ENCODE measurements around the gene CAPS. TPM values are rescaled to one million over a fixed set of nuclear protein-coding genes. Genes with fewer than 3 reads are reported as not detected.
"Not testable (repeated sequence)": the region's sequence is repeated elsewhere in the genome, so short reads cannot be mapped to it uniquely, and the experiment has no call there.

Gene CAPS
- total RNA-seq, 1 donor = 10.6 TPM

GRCh38 chr19:5960005-5961001, 46.2 kb downstream of the CAPS start:
- no peaks in the 10 kb centered on the region for H3K27me3 ChIP-seq (ENCODE audit: insufficient read depth, low read length)
- H3K4me3 ChIP-seq (ENCODE audit: low read length) = no peak overlapping the region
- H3K4me1 ChIP-seq (ENCODE audit: insufficient read depth, low read length) = peaks cover 72% of the 10 kb centered on the region
- no peaks in the 10 kb centered on the region for H3K9me3 ChIP-seq (ENCODE audit: low read depth, low read length)

- H3K4me3 ChIP-seq (ENCODE audit: low read length) = not testable (repeated sequence)
- H3K4me1 ChIP-seq (ENCODE audit: insufficient read depth, low read length) = peaks cover 77% of the 10 kb centered on the region
These were observed 47.6 kb downstream of the CAPS start for GRCh38 chr19:5961641-5961968.

GRCh38 chr19:5961969-5962945, 48.2 kb downstream of the CAPS start:
- H3K9me3 ChIP-seq (ENCODE audit: low read depth, low read length) = no peaks in the 10 kb centered on the region

More at GRCh38 chr19:5961641-5961968, 47.6 kb downstream of the CAPS start:
- not testable (repeated sequence) for H3K9me3 ChIP-seq (ENCODE audit: low read depth, low read length); H3K27me3 ChIP-seq (ENCODE audit: insufficient read depth, low read length)

GRCh38 chr19:5963259-5963658, 49.2 kb downstream of the CAPS start:
- not testable (repeated sequence) for H3K9me3 ChIP-seq (ENCODE audit: low read depth, low read length); H3K27me3 ChIP-seq (ENCODE audit: insufficient read depth, low read length); H3K4me3 ChIP-seq (ENCODE audit: low read length)
- peaks cover 84% of the 10 kb centered on the region for H3K4me1 ChIP-seq (ENCODE audit: insufficient read depth, low read length)

More at GRCh38 chr19:5961969-5962945, 48.2 kb downstream of the CAPS start:
- Histone ChIP-seq H3K4me3 (ENCODE audit: low read length) (no peak overlapping the region), H3K27me3 (ENCODE audit: insufficient read depth, low read length) (no peaks in the 10 kb centered on the region), H3K4me1 (ENCODE audit: insufficient read depth, low read length) (peaks cover 75% of the 10 kb centered on the region)

- H3K9me3 ChIP-seq (ENCODE audit: low read depth, low read length) = no peaks in the 10 kb centered on the region
These were observed 49.8 kb downstream of the CAPS start for GRCh38 chr19:5963855-5964254.

GRCh38 chr19:5964816-5965565, 50.9 kb downstream of the CAPS start:
- Histone ChIP-seq H3K4me1 (ENCODE audit: insufficient read depth, low read length) (peaks cover 83% of the 10 kb centered on the region), H3K27me3 (ENCODE audit: insufficient read depth, low read length) (no peaks in the 10 kb centered on the region), H3K4me3 (ENCODE audit: low read length) (no peak overlapping the region), H3K9me3 (ENCODE audit: low read depth, low read length) (no peaks in the 10 kb centered on the region)

More at GRCh38 chr19:5963855-5964254, 49.8 kb downstream of the CAPS start:
- H3K27me3 ChIP-seq (ENCODE audit: insufficient read depth, low read length) = no peaks in the 10 kb centered on the region
- peaks cover 85% of the 10 kb centered on the region for H3K4me1 ChIP-seq (ENCODE audit: insufficient read depth, low read length)
- H3K4me3 ChIP-seq (ENCODE audit: low read length) = no peak overlapping the region

Other genes with a start within 250 kb of the CAPS start
- 8.5 TPM for gene MICOS13, start 233.7 kb upstream of the CAPS start, total RNA-seq
- gene HSD11B1L, start 233.2 kb upstream of the CAPS start, total RNA-seq = 3.5 TPM
- gene RPL36, start 224.0 kb upstream of the CAPS start, total RNA-seq = 378 TPM
- 46.4 TPM for gene LONP1, start 194.1 kb upstream of the CAPS start, total RNA-seq
- gene CATSPERD, start 193.6 kb upstream of the CAPS start, total RNA-seq = not detected
- 0.42 TPM for gene PRR22, start 129.5 kb upstream of the CAPS start, total RNA-seq
- 42.8 TPM for gene DUS3L, start 123.1 kb upstream of the CAPS start, total RNA-seq
- gene NRTN, start 109.2 kb upstream of the CAPS start, total RNA-seq = 0.10 TPM
- not detected for gene FUT6, start 74.6 kb upstream of the CAPS start, total RNA-seq
- 0.21 TPM for gene FUT3, start 62.8 kb upstream of the CAPS start, total RNA-seq
- 3.8 TPM for gene FUT5, start 43.7 kb upstream of the CAPS start, total RNA-seq
- gene NDUFA11, start 10.5 kb upstream of the CAPS start, total RNA-seq = 59.5 TPM
- gene VMAC, start 9.4 kb upstream of the CAPS start, total RNA-seq = 18.2 TPM
- gene RANBP3, start 63.9 kb downstream of the CAPS start, total RNA-seq = 62.9 TPM
- 11.3 TPM for gene RFX2, start 196.2 kb downstream of the CAPS start, total RNA-seq
- gene ACSBG2, start 221.4 kb downstream of the CAPS start, total RNA-seq = not detected